CD4-positive, alpha-beta T cell treated with Interleukin-21 for 1 hour (primary cell): ENCODE measurements around the gene PNPT1.

Experiments
- DNase-seq: peaks from one replicate; pipeline ENCODE4 v3.0.0-alpha.2; 2020

Gene PNPT1

GRCh38 chr2:55592130-55592529, 101.5 kb downstream of the PNPT1 start:
- no peak for DNase-seq

- DNase-seq, result no peak
These were observed 102.7 kb downstream of the PNPT1 start for GRCh38 chr2:55590810-55591440.

GRCh38 chr2:55585451-55586080, 108.1 kb downstream of the PNPT1 start:
- DNase-seq, result no peak
